ENCODE measurements around the gene ZNF766. TPM values are rescaled to one million over a fixed set of nuclear protein-coding genes. Genes with fewer than 3 reads are reported as not detected.
A peak's percentile ranks its signal among the peaks of the same experiment; 100 is the strongest.

The ZNF766 gene
- total RNA-seq, 1 donor from 2014 or later: 16.4 TPM

DNA sequence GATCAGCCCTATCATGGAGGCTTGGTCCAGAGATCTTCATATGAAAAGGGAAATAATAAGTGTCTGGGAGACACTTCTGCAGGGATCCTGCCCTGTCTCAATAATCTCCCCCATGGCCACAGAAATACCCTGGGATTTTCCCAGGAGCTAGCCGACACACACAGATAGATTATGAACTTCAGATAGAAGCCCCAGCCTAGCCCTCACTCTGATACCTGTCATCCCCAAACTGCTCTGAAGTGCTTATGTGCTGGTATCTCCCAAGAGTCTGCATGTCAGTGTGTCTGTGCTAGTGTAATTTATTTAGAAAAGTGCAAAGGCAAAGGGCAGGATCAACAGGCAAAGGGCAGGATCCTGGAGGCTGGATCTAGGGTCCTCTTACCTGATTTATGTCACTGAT is 38.7 kb upstream of the ZNF766 start:
- Mint-ChIP-seq H3K4me3 (ENCODE audit: unreplicated experiment) (no peak overlapping the region), H3K9me3 (ENCODE audit: unreplicated experiment) (no peaks in the 10 kb centered on the region), H3K27ac (ENCODE audit: unreplicated experiment) (no peak overlapping the region), H3K36me3 (ENCODE audit: low read depth, unreplicated experiment) (peaks cover 33% of the 10 kb centered on the region), H3K4me1 (ENCODE audit: unreplicated experiment) (no peaks in the 10 kb centered on the region), H3K27me3 (ENCODE audit: unreplicated experiment) (peaks cover 4% of the 10 kb centered on the region)
- TF ChIP-seq, protein P1, sequence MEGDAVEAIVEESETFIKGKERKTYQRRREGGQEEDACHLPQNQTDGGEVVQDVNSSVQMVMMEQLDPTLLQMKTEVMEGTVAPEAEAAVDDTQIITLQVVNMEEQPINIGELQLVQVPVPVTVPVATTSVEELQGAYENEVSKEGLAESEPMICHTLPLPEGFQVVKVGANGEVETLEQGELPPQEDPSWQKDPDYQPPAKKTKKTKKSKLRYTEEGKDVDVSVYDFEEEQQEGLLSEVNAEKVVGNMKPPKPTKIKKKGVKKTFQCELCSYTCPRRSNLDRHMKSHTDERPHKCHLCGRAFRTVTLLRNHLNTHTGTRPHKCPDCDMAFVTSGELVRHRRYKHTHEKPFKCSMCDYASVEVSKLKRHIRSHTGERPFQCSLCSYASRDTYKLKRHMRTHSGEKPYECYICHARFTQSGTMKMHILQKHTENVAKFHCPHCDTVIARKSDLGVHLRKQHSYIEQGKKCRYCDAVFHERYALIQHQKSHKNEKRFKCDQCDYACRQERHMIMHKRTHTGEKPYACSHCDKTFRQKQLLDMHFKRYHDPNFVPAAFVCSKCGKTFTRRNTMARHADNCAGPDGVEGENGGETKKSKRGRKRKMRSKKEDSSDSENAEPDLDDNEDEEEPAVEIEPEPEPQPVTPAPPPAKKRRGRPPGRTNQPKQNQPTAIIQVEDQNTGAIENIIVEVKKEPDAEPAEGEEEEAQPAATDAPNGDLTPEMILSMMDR (IDR thresholded peaks at IDR 0.05; ENCODE audit: unreplicated experiment): no peak
- no peak for DNase-seq (ENCODE audit: low spot score)

DNA sequence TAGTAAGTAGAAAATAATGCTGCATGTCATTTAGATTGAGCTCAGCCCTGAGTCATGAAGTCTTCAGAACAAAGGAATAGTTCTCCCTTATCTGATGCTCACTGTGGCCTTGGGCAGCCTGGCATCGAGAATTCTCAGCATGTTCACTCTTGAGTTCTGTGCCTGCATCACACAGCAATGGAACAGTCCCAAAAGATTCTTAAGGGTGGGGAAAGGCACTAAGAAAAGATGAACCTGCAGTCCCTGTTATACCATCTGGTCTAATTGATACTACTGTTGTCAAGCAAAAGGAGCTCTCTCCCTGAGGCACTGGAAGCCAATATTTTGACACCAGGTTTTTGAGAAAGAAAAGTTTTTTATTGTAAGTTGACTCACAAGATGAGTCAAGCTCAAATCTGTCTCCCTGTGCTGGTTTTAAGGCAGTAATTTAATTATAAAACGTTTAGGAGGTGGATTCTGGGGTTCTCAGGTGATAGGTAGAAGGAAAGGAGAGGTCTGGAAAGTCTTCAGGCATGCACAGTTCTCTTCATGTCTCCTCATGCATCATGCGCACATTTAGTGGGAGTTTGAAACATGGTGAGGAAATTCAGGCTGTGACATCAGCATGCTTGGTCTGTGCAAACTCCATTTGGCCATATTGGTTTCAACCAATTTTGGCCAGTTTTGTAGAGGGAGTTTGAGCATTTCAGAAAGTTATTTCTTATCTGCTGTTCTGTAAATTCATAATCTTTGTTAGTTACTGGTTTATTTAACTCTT is 38.1 kb upstream of the ZNF766 start:
- H3K4me3 Mint-ChIP-seq (ENCODE audit: unreplicated experiment): no peak overlapping the region
- TF ChIP-seq, protein P1 (IDR thresholded peaks at IDR 0.05; ENCODE audit: unreplicated experiment): no peak
- peaks cover 4% of the 10 kb centered on the region for H3K27me3 Mint-ChIP-seq (ENCODE audit: unreplicated experiment)
- no peak overlapping the region for H3K27ac Mint-ChIP-seq (ENCODE audit: unreplicated experiment)
- H3K36me3 Mint-ChIP-seq (ENCODE audit: low read depth, unreplicated experiment): peaks cover 28% of the 10 kb centered on the region
- H3K9me3 Mint-ChIP-seq (ENCODE audit: unreplicated experiment): no peaks in the 10 kb centered on the region
- DNase-seq (ENCODE audit: low spot score): no peak
- H3K4me1 Mint-ChIP-seq (ENCODE audit: unreplicated experiment): no peaks in the 10 kb centered on the region

DNA sequence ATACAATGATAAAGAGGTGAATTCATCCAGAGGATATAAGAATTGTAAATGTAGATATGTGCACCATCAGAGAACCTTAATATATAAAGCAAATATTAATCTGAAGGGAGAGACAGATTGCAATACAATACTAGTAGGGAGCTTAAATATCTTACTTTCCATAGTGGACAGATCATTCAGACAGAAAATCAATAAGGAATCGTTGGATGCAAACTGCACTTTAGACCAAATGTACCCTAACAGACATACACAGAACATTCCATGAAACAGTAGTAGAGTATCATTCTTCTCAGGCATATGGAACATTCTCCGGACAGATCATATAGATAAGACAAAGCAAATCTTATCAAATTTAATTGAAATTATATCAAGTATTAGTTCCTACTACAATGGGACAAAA is 35.0 kb upstream of the ZNF766 start:
- no peak overlapping the region for H3K4me3 Mint-ChIP-seq (ENCODE audit: unreplicated experiment)
- no peaks in the 10 kb centered on the region for H3K4me1 Mint-ChIP-seq (ENCODE audit: unreplicated experiment)
- no peaks in the 10 kb centered on the region for H3K27me3 Mint-ChIP-seq (ENCODE audit: unreplicated experiment)
- no peaks in the 10 kb centered on the region for H3K9me3 Mint-ChIP-seq (ENCODE audit: unreplicated experiment)
- DNase-seq (ENCODE audit: low spot score): no peak
- TF ChIP-seq, protein P1 (IDR thresholded peaks at IDR 0.05; ENCODE audit: unreplicated experiment): no peak
- no peak overlapping the region for H3K27ac Mint-ChIP-seq (ENCODE audit: unreplicated experiment)
- H3K36me3 Mint-ChIP-seq (ENCODE audit: low read depth, unreplicated experiment): peaks cover 8% of the 10 kb centered on the region

DNA sequence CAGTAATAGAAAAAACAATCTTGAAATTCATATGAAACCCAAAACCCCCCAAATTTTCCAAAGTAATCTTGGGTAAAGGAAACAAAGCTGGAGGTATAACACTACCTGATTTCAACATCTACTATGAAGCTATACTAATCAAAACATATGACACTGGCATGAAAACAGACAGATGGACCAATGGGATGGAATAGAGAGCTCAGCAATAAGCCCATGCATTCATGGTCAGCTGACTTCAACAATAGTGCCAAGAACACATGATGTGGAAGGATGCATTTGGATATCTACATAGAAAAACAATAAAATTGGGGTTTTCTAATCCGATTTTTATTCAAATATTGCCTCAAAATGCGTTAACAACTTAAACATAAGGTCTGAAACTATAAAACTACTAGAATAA is 32.2 kb upstream of the ZNF766 start:
- TF ChIP-seq, protein P1 (IDR thresholded peaks at IDR 0.05; ENCODE audit: unreplicated experiment): no peak
- Mint-ChIP-seq H3K4me1 (ENCODE audit: unreplicated experiment) (no peaks in the 10 kb centered on the region), H3K4me3 (ENCODE audit: unreplicated experiment) (no peak overlapping the region), H3K27ac (ENCODE audit: unreplicated experiment) (no peak overlapping the region), H3K9me3 (ENCODE audit: unreplicated experiment) (no peaks in the 10 kb centered on the region), H3K36me3 (ENCODE audit: low read depth, unreplicated experiment) (no peaks in the 10 kb centered on the region), H3K27me3 (ENCODE audit: unreplicated experiment) (no peaks in the 10 kb centered on the region)
- DNase-seq (ENCODE audit: low spot score): no peak

DNA sequence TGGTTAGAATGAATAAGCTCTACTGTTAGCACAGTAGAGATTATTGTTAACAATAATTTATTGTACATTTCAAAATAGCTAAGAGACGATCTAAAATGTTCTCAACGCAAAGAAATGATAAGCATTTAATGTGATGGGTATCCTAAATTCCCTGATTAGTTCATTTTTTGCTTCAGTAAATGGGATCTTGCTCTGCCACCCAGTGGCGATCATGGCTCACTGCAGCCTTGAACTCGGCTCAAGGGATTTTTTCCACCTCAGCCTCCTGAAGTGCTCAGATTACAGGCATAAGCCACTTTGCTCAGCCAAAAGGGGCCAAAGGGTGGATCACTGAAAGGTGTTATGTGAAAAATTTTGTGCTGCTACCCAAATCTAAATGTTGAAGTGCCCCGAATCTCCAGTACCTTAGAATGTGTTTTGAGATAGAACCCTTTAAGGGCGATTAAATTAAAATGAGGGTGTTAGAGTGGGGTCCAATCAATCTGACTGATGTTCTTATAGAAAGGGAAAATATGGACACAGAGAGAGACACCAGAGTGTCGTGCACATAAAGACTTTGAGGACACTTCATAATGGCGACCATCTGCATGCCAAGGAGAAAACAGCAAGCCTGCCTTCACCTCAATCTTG is 31.5 kb upstream of the ZNF766 start:
- Mint-ChIP-seq H3K27ac (ENCODE audit: unreplicated experiment) (no peak overlapping the region), H3K27me3 (ENCODE audit: unreplicated experiment) (no peaks in the 10 kb centered on the region)

More for the DNA sequence above, 31.5 kb upstream of the ZNF766 start:
- Mint-ChIP-seq H3K4me3 (ENCODE audit: unreplicated experiment) (no peak overlapping the region), H3K4me1 (ENCODE audit: unreplicated experiment) (no peaks in the 10 kb centered on the region), H3K9me3 (ENCODE audit: unreplicated experiment) (no peaks in the 10 kb centered on the region), H3K36me3 (ENCODE audit: low read depth, unreplicated experiment) (no peaks in the 10 kb centered on the region)
- DNase-seq (ENCODE audit: low spot score): peak; percentile 53
- TF ChIP-seq, protein P1 (IDR thresholded peaks at IDR 0.05; ENCODE audit: unreplicated experiment): peak; percentile 90
